22Rv1 (cell line): ENCODE data around the gene MESP1.

ENCODE experiments used
- CTCF ChIP-seq: fragments of 450-650 bp; IDR thresholded peaks from 2 replicates; pipeline ENCODE4 v1.5.1; 2017; ENCODE audit warnings: mild to moderate bottlenecking
- ZFX ChIP-seq: fragments of 450-650 bp; IDR thresholded peaks from 2 replicates; pipeline ENCODE4 v1.6.1; 2017; ENCODE audit warnings: antibody characterized with exemption, borderline replicate concordance

DNA sequence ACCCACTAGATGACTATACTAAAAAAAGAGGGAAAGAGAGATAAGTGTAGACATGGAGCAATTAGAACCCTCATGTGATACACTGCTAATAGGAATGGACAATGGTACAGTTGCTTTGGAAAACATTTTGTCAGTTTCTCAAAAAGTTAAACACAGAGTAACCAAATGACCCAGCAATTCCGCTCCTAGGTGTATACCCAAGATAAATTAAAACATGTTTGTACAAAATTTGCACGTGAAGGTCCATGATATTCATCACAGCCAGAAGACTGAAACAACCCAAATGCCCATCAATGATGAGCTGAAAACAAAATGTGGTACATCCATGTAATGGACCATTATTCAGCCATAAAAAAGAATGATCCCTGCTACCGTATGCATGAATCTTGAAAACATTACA, 36.9 kb upstream of the MESP1 start:
- TF ChIP-seq CTCF (no peak), ZFX (no peak)
